Kidney (tissue), 14 donors: ENCODE measurements around the gene ATP11B. TPM values are rescaled to one million over a fixed set of nuclear protein-coding genes. Genes with fewer than 3 reads are reported as not detected.

Experiments
- DNase-seq, 5 donors: peaks; one replicate each; pipeline ENCODE4 v3.0.0-alpha.2; 2013 to 2020
- FAIRE-seq: peaks from 2 replicates; lab custom pipeline; 2012; peaks lifted over from hg19 to GRCh38; lab: Jason Lieb, UNC
- H3K27ac ChIP-seq, 2 donors: one replicate each; pipeline ENCODE4 v1.7.0; 2013; ENCODE audit warnings: low read depth in 2 of 2, low read length in 2 of 2, inconsistent platforms in 1 of 2
- H3K27me3 ChIP-seq: one replicate; pipeline ENCODE4 v1.7.1; 2013; ENCODE audit warnings: low read length, inconsistent platforms; ENCODE audit not compliant: control insufficient read depth, insufficient read depth
- H3K36me3 ChIP-seq, 3 donors: one replicate each; pipeline versions ENCODE4 v1.7.0 to v1.7.1; 2013; ENCODE audit warnings: low read length in 3 of 3, control low read depth in 1 of 3, inconsistent platforms in 1 of 3; ENCODE audit not compliant: insufficient read depth in 3 of 3, control insufficient read depth in 2 of 3
- H3K4me1 ChIP-seq, 3 donors: one replicate each; pipeline versions ENCODE4 v1.7.0 to v1.7.1; 2013; ENCODE audit warnings: low read length in 3 of 3, inconsistent platforms in 1 of 3, low read depth in 1 of 3; ENCODE audit not compliant: control insufficient read depth in 2 of 3, insufficient read depth in 2 of 3
- H3K4me3 ChIP-seq, 3 donors: one replicate each; pipeline versions ENCODE4 v1.7.0 to v1.8.1; 2013; ENCODE audit warnings: low read length in 3 of 3, control low read depth in 1 of 3, inconsistent platforms in 1 of 3
- H3K9ac ChIP-seq, 3 donors: one replicate each; pipeline versions ENCODE4 v1.7.0 to v1.7.1; 2013; ENCODE audit warnings: low read length in 3 of 3, control low read depth in 1 of 3, inconsistent platforms in 1 of 3
- H3K9me3 ChIP-seq, 3 donors: one replicate each; pipeline versions ENCODE4 v1.7.0 to v1.7.1; 2013; ENCODE audit warnings: low read length in 3 of 3, control low read depth in 1 of 3, inconsistent platforms in 1 of 3; ENCODE audit not compliant: control insufficient read depth in 2 of 3, insufficient read depth in 1 of 3
- intact Hi-C: fragments of 100-400 bp; cut with DNase I; formaldehyde crosslinking; loops from one replicate; pipeline ENCODE4 v1.11.1; 2022
- polyA plus RNA-seq: library from polyadenylated mRNA; stranded (reverse); fragments of 350-450 nt; fragmentation: Illumina TruSeq; extraction: RNeasy Lipid Tissue Mini Kit (QIAGEN cat#74804); gene quantifications from one replicate; pipeline ENCODE4 v1.2.3, GENCODE V29; 2014; ENCODE audit warnings: low read depth, low replicate concordance; ENCODE audit not compliant: insufficient read depth
- total RNA-seq: library from RNA; stranded (reverse); fragmentation: NEBNext Ultra II Directional; extraction: Animal tissue kit (Norgen Biotek cat#: 25700); gene quantifications from one replicate; pipeline ENCODE4 v1.2.1, GENCODE V29; 2021
- TF ChIP-seq, protein P1 (sequence below): IDR thresholded peaks from 3 replicates; pipeline ENCODE4 v1.5.1; 2012; ENCODE audit warnings: mild to moderate bottlenecking, moderate library complexity, borderline replicate concordance; ENCODE audit not compliant: insufficient read depth; ENCODE audit errors: extremely low read depth
- donor health status: control.
- donor health status: control.
- donor health status: control.
- donor health status: control.
- donor health status: control.
- donor health status: DM: yes; HTN: yes; CAD: no.
- donor health status: Normal renal cell carcinoma (clear cell type).

Gene ATP11B
- total and polyA plus RNA-seq, 2 donors from 2014 or later = 8.0 to 65.0 TPM

DNA sequence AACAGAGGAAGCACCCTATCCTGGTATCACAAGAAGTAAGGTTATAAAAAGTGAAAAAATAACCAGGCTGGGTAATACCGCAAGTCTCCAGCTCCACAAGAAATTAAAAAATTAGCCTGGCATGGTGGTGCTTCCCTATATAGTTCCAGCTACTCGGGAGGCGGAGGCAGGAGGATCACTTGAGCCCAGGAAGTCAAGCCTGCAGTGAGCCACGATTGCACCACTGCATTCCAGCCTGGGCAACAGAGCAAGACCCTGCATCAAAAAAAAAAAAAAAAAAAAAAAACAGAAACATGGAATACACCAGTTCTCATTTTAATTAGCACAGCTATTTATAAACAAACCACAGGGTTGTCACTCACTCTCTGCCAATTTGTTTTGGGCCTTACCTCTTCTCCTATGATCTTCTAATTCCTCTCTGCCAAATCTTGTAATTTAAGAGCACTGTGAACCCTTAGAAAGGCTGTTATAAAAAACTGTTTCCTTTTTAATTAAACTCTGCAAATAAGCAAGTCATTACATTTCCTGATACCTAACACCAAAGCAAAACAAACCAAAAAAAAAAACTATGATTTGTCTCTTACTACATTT is 164.5 kb downstream of the ATP11B start:
- TF ChIP-seq, protein P1, sequence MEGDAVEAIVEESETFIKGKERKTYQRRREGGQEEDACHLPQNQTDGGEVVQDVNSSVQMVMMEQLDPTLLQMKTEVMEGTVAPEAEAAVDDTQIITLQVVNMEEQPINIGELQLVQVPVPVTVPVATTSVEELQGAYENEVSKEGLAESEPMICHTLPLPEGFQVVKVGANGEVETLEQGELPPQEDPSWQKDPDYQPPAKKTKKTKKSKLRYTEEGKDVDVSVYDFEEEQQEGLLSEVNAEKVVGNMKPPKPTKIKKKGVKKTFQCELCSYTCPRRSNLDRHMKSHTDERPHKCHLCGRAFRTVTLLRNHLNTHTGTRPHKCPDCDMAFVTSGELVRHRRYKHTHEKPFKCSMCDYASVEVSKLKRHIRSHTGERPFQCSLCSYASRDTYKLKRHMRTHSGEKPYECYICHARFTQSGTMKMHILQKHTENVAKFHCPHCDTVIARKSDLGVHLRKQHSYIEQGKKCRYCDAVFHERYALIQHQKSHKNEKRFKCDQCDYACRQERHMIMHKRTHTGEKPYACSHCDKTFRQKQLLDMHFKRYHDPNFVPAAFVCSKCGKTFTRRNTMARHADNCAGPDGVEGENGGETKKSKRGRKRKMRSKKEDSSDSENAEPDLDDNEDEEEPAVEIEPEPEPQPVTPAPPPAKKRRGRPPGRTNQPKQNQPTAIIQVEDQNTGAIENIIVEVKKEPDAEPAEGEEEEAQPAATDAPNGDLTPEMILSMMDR = no peak
- intact Hi-C loops = no loop called here
- H3K27ac ChIP-seq = no peak overlapping the region
- H3K4me3 ChIP-seq = no peak overlapping the region
- H3K36me3 ChIP-seq = peaks cover 0 to 4% (median 2%) of the 10 kb centered on the region in 3 donors
- FAIRE-seq (no peak), DNase-seq (no peak)
- H3K9ac ChIP-seq = no peak overlapping the region
- peaks cover 0 to 11% (median 5%) of the 10 kb centered on the region in 3 donors for H3K4me1 ChIP-seq
- H3K27me3 ChIP-seq = no peaks in the 10 kb centered on the region
- H3K9me3 ChIP-seq = no peaks in the 10 kb centered on the region

DNA sequence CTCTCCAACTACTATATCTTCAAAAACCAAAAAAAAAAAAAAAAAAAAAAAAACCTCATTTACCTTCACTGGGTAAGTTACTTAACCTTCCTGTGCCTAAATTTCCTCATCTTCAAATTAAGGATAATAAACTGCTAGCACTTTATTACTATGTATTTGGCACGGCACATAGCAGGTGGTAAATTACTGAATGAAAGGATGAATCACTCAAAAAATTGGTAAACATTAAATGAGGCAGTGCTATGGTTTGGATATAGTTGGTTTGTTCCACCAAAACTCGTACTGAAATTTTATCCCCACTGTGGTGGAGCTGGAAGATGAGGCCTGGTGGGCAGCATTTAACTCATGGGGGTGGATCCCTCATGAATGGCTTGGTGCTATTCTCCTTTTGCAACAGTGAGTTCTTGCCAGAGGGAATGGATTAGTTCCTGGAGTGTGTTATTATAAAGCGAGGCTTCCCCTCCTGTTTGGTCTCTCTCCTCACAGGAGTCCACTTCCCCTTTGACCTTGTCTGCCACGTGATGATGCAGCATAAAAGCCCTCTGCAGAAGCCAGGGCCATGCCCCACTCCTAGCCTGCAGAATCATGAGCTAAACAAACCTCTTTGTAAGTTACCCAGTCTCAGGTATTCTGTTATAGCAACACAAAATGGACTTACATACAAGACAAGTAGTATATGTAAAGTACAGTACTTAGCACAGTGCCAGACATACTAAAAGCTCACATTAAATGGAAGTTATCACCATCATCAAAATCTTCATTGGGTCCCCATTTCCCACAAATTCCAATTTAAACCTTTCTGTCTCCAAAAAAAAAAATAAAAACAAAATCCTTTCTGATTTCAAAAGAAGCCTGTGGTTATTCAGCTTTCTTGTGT is 166.4 kb downstream of the ATP11B start:
- Histone ChIP-seq H3K27me3 (no peaks in the 10 kb centered on the region), H3K4me1 (peaks cover 0 to 11% (median 5%) of the 10 kb centered on the region in 3 donors), H3K9ac (no peak overlapping the region), H3K27ac (no peak overlapping the region), H3K4me3 (no peak overlapping the region), H3K36me3 (peaks cover 2 to 4% (median 4%) of the 10 kb centered on the region in 3 donors), H3K9me3 (no peaks in the 10 kb centered on the region)
- FAIRE-seq (no peak), DNase-seq (no peak)
- intact Hi-C loops = no loop called here
- TF ChIP-seq, protein P1 = no peak

DNA sequence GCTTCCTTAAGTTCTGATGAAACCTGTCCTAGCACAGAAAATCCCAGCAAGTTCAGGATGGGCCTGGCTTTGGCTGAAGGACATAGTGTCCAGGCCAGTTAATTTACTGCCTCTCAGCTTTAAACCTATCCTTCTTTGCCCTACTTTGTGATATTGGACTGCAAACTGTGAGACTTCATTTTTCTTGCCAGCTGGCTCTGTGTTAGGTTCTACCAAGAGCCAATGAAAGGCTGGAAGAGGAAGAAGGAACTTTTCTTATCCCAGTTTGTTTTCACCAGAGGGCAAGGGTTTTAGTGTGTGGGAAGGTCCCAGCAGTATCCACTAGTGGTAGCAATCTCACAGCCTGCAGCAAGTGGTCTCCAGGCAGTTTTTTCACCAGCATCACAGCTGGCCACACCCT is 168.9 kb downstream of the ATP11B start:
- H3K27ac ChIP-seq = no peak overlapping the region
- intact Hi-C loops = no loop called here
- no peak overlapping the region for H3K9ac ChIP-seq
- DNase-seq = no peak
- peaks cover 0 to 11% (median 6%) of the 10 kb centered on the region in 3 donors for H3K4me1 ChIP-seq
- H3K27me3 ChIP-seq = no peaks in the 10 kb centered on the region
- no peak overlapping the region for H3K4me3 ChIP-seq
- TF ChIP-seq, protein P1 = no peak
- H3K36me3 ChIP-seq = peaks cover 0 to 4% (median 2%) of the 10 kb centered on the region in 3 donors
- FAIRE-seq = no peak
- H3K9me3 ChIP-seq = no peaks in the 10 kb centered on the region
